HUDEP-2 (cell line): ENCODE measurements around the gene AMIGO3.
"Not testable (repeated sequence)": the region's sequence is repeated elsewhere in the genome, so short reads cannot be mapped to it uniquely, and the experiment has no call there.

ENCODE experiments used
- DNase-seq, 76 experiments: peaks; one replicate each; lab custom pipeline; 2025; ENCODE audit not compliant: unreplicated experiment in 76 of 76; lab: John Stamatoyannopoulos, UW

The AMIGO3 gene

GRCh38 chr3:49689908-49690624 is 29.4 kb downstream of the AMIGO3 start:
- DNase-seq, result not testable (repeated sequence)

GRCh38 chr3:49689046-49689907 is 30.2 kb downstream of the AMIGO3 start, which contains the start of the genes MST1 and RNF123:
MST1 (minus strand) TSS chr3:49689474; CDS start chr3:49688691, 783 bp downstream.
RNF123 (plus strand) TSS chr3:49689557; CDS start chr3:49691166, 1,609 bp downstream.
- no peak for DNase-seq

GRCh38 chr3:49688338-49689045 is 31.0 kb downstream of the AMIGO3 start:
- not testable (repeated sequence) for DNase-seq

- not testable (repeated sequence) for DNase-seq
Observed at GRCh38 chr3:49687424-49687795, 32.1 kb downstream of the AMIGO3 start.

GRCh38 chr3:49686769-49687423 is 32.6 kb downstream of the AMIGO3 start:
- not testable (repeated sequence) for DNase-seq

- not testable (repeated sequence) for DNase-seq
Observed at GRCh38 chr3:49686346-49686745, 33.1 kb downstream of the AMIGO3 start.

- DNase-seq, result not testable (repeated sequence)
Observed at GRCh38 chr3:49685846-49686245, 33.6 kb downstream of the AMIGO3 start.

- not testable (repeated sequence) for DNase-seq
Observed at GRCh38 chr3:49685103-49685502, 34.4 kb downstream of the AMIGO3 start.

GRCh38 chr3:49684453-49684852 is 35.0 kb downstream of the AMIGO3 start:
- DNase-seq, result not testable (repeated sequence)

GRCh38 chr3:49683162-49683561 is 36.3 kb downstream of the AMIGO3 start:
- DNase-seq, result no peak

- DNase-seq, result no peak
Observed at GRCh38 chr3:49681543-49681942, 37.9 kb downstream of the AMIGO3 start.

GRCh38 chr3:49681232-49681522 is 38.3 kb downstream of the AMIGO3 start:
- DNase-seq, result no peak

- DNase-seq, result no peak
Observed at GRCh38 chr3:49680493-49681231, 38.8 kb downstream of the AMIGO3 start.

GRCh38 chr3:49675912-49676311 is 43.6 kb downstream of the AMIGO3 start:
- no peak for DNase-seq

GRCh38 chr3:49674497-49674983 is 44.9 kb downstream of the AMIGO3 start:
- DNase-seq, result no peak

- no peak for DNase-seq
Observed at GRCh38 chr3:49673715-49674496, 45.6 kb downstream of the AMIGO3 start, which contains the start of gene APEH. APEH (plus strand) TSS chr3:49674351; CDS start chr3:49674402, 51 bp downstream.

GRCh38 chr3:49673121-49673714 is 46.3 kb downstream of the AMIGO3 start:
- DNase-seq, result no peak
